ENCODE data around the gene KSR1.

The KSR1 gene

DNA sequence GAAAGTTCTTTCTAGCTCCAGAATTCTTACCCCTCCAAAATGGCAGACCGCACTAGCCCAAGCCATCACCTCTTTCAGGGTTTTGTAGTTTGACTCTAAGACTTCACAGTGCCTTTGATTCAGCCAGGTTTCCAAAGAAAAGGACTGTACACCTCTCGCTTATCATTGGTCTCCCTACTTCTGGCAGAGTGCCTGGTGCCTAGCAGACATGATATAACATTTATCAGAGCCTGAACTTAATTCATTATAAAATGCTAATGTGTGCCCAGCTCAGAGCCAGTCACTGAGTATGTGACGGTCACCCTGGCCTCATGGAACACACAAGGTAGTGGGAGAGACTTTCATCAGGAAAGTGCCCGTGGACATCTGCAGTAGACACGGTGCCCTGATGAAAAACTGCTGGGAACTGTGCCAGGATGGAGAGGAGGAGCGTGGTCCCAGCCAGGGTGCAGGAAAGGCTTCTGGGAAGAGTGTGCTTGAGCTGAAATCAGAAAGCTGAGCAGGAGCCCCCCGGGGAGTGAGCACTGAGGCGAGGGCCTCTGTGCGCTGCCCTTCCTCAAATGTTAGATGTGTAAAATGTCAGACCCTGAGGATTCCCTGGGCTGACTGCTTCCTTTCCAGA is 140.4 kb downstream of the KSR1 start:
- no peak overlapping the region for H3K4me3 ChIP-seq (ENCODE audit: low read depth, low read length)
- no peak for TF ChIP-seq CTCF (IDR thresholded peaks at IDR 0.05; ENCODE audit: borderline replicate concordance, insufficient read depth, low read depth, low read length)

- TF ChIP-seq CTCF (IDR thresholded peaks at IDR 0.05; ENCODE audit: borderline replicate concordance, insufficient read depth, low read depth, low read length) = no peak
Observed at GRCh38 chr17:27597188-27597580, 140.9 kb downstream of the KSR1 start.

GRCh38 chr17:27597783-27598320 is 141.6 kb downstream of the KSR1 start:
- H3K4me3 ChIP-seq (ENCODE audit: low read depth, low read length) = no peak overlapping the region
- TF ChIP-seq CTCF (IDR thresholded peaks at IDR 0.05; ENCODE audit: borderline replicate concordance, insufficient read depth, low read depth, low read length) = no peak

More at GRCh38 chr17:27597188-27597580, 140.9 kb downstream of the KSR1 start:
- no peak overlapping the region for H3K4me3 ChIP-seq (ENCODE audit: low read depth, low read length)

DNA sequence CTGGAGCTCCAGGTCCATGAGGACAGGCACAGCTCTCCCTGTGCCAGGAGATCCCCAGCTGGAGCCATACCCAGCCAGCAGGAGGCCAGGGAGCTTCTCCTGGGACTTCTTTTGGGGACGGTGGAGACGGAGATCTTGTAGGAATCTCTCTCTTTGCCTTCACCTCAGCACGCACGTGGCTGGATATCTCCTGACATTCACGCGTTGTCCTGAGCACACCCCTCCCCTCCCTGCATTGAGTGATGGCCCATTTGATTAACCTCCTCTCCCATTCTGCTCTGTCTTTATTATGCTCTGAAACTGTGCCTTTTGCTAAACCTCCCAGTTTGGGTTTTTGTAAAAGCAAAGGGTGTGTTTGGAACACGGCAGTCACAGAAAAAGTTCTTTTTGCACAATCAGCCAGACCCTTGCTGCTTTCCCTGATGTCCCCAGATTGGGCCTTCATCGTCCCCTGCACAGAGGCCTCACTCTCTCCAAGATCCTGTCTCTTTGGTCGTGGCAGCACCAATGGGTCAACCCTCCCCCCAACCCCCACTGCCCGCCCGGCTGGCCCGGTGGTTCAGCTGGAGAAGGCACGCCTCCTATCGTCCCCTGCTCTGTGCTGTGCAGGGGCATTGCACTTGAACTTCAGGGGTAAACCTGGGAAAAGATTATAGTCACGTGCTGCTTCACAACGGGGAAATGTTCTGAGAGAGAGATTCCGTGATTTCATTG is 142.2 kb downstream of the KSR1 start:
- no peak for TF ChIP-seq CTCF (IDR thresholded peaks at IDR 0.05; ENCODE audit: borderline replicate concordance, insufficient read depth, low read depth, low read length)
- no peak overlapping the region for H3K4me3 ChIP-seq (ENCODE audit: low read depth, low read length)

DNA sequence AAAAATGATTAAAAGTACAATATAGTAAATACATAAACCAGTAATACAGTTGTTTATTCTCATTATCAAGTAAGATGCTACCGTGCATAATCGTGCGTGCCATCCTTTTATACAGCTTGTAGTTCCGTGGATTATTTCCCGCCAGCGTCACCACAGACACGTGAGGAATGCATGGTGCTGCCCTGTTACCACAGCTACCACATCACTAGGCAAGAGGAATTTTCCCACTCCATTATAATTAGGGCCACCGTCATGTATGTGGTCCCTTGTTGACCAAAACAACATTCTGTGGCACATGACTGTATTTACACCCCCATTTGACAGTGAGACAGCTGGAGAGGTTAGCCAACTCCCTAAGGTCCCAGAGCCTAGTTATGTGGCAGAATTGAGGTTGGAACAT is 144.2 kb downstream of the KSR1 start:
- no peak for TF ChIP-seq CTCF (IDR thresholded peaks at IDR 0.05; ENCODE audit: borderline replicate concordance, insufficient read depth, low read depth, low read length)
- no peak overlapping the region for H3K4me3 ChIP-seq (ENCODE audit: low read depth, low read length)

- no peak overlapping the region for H3K4me3 ChIP-seq (ENCODE audit: low read depth, low read length)
- peak; percentile 82 for TF ChIP-seq CTCF (IDR thresholded peaks at IDR 0.05; ENCODE audit: borderline replicate concordance, insufficient read depth, low read depth, low read length)
Observed at GRCh38 chr17:27601069-27601974, 145.1 kb downstream of the KSR1 start.

Data from GM12875 (cell line).